Esophagus muscularis mucosa (tissue), 4 donors: ENCODE data around the gene DLK1. TPM values are rescaled to one million over a fixed set of nuclear protein-coding genes. Genes with fewer than 3 reads are reported as not detected.

ENCODE experiments used
- DNase-seq: peaks from one replicate; pipeline ENCODE4 v3.0.0-alpha.2; 2017; ENCODE audit errors: extremely low spot score
- H3K27ac ChIP-seq, 4 donors: fragments of 200-600 bp; sonication (generic); replicated peaks in 1 of 4; 1 replicate in 3 of 4; 2 replicates in 1 of 4; pipeline ENCODE4 v1.5.1; 2016 to 2019; ENCODE audit warnings: mild to moderate bottlenecking in 1 of 4
- H3K27me3 ChIP-seq, 4 donors: fragments of 200-600 bp; sonication (generic); one replicate each; pipeline versions ENCODE4 v1.5.1 to v1.6.0; 2016 to 2019
- H3K36me3 ChIP-seq, 4 donors: fragments of 200-600 bp; sonication (generic); one replicate each; pipeline ENCODE4 v1.5.1; 2016 to 2019
- H3K4me1 ChIP-seq, 4 donors: fragments of 200-600 bp; sonication (generic); one replicate each; pipeline ENCODE4 v1.5.1; 2016 to 2019
- H3K4me3 ChIP-seq, 4 donors: fragments of 200-600 bp; sonication (generic); 1 replicate in 2 of 4; 2 replicates in 2 of 4; pipeline ENCODE4 v1.5.1; 2016 to 2019; ENCODE audit warnings: mild to moderate bottlenecking in 4 of 4, moderate library complexity in 1 of 4
- H3K9me3 ChIP-seq, 4 donors: fragments of 200-600 bp; sonication (generic); 1 replicate in 3 of 4; 2 replicates in 1 of 4; pipeline ENCODE4 v1.5.1; 2016 to 2019
- EP300 ChIP-seq: sonication (generic); formaldehyde crosslinking; IDR thresholded peaks from one replicate; pipeline ENCODE4 v1.6.1; 2017; ENCODE audit warnings: antibody characterized with exemption
- POLR2A ChIP-seq: fragments of 450-650 bp; IDR thresholded peaks from one replicate; pipeline ENCODE4 v1.6.1; 2017; ENCODE audit warnings: antibody characterized with exemption, moderate library complexity, mild to moderate bottlenecking, low read depth
- POLR2AphosphoS5 ChIP-seq, 2 donors: sonication (generic); formaldehyde crosslinking; IDR thresholded peaks; one replicate each; pipeline ENCODE4 v1.6.1; 2017; ENCODE audit warnings: antibody characterized with exemption in 2 of 2
- WGBS: methylation state at CpG from one replicate; pipeline ENCODE4 v1.1.5; 2018; 5-methylcytosine and 5-hydroxymethylcytosine counted together
- intact Hi-C: fragments of 100-400 bp; cut with DNase I; formaldehyde crosslinking; loops from one replicate; pipeline ENCODE4 v1.15.1; 2023
- total RNA-seq, 4 donors: library from RNA; depleted of rRNA; stranded (reverse); fragments of >200 nt; gene quantifications; one replicate each; pipeline versions ENCODE4 v1.1.0 to v1.2.1, GENCODE V29; 2016
- TF ChIP-seq, protein P1 (sequence below), 3 experiments: fragments of 200-600 bp in 2 of 3; fragments of 450-650 bp in 1 of 3; sonication (generic) in 2 of 3; IDR thresholded peaks; one replicate each; pipeline ENCODE4 v1.5.1; 2017 to 2019; ENCODE audit warnings: antibody characterized with exemption in 3 of 3, mild to moderate bottlenecking in 2 of 3, moderate library complexity in 1 of 3

The DLK1 gene
- total RNA-seq, 4 donors from 2014 or later, result 0.33 TPM; not detected in 3

DNA sequence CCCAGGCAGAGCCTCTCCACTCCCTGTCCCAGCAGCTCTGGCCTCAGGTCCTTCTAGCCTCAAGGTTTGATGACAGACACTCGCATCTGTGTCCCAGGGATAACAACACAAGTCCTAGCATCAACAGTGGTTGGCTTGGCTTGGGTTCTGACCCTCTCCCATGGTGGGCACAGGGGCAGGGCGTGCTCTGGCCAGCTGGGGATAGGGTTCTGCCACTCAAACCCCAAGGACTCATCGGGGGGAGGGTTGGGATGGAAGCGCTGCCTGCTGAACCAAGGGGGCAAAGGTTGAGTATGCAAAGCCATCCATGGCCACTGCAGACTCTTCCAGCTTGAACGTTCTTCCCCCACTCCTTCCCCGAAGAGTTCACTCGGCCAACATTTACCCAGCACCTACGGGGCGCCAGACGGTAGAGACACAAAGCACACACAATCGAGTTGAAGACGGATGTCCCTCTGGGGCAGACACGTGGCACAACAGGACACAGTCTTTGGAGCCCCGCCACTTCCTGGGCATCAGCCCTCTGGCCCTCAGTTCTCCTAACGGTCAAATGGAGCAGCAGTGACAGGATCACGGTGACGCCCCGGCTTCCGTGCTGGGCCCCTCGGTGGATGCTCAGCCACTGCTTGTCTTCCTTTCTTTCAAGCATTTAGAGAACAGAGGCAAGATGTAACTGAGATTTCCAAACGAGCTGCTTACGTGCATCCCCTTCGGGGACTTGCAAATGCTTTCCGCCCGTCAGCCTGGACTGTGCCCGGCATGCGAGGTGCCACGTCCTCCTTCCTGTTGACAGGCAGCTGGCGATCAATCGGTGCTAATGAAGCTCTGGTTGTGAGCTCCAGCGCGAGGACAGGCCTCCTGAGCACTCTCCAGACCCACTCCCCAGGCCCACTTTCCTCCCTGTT, 42.6 kb downstream of the DLK1 start:
- WGBS, result 77% methylated on average over 32 of the region's 32 CpGs
- Histone ChIP-seq H3K27me3 (peaks cover 0 to 45% (median 0%) of the 10 kb centered on the region in 4 donors), H3K36me3 (no peaks in the 10 kb centered on the region)

DNA sequence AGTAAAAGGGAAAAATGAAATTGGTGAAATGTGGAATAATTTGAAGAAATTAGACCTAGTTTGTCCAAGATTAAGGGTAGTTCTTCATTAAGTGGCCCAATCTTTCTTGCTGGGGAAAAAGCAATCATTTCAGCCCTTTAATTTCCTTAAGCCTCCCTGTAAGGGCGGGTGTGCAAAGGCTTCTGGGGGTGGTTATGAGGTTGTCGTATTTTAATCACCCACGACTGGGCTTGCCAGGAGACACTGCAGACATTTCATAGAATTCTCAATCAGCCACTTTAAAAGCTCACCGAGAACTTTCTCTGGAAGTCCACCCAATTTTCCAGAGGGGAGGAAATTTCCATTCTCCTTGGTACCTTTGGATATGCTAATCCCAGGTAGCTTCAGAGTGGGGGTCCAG, 43.4 kb downstream of the DLK1 start:
- Histone ChIP-seq H3K27me3 (peaks cover 0 to 40% (median 0%) of the 10 kb centered on the region in 4 donors), H3K27ac (no peak overlapping the region), H3K36me3 (no peaks in the 10 kb centered on the region), H3K9me3 (peaks cover 0 to 19% (median 8%) of the 10 kb centered on the region in 4 donors), H3K4me1 (no peaks in the 10 kb centered on the region), H3K4me3 (no peak overlapping the region)
- DNase-seq, result no peak
- WGBS, result 89% methylated on average over 4 of the region's 4 CpGs
- TF ChIP-seq POLR2AphosphoS5 (IDR thresholded peaks at IDR 0.05), result no peak
- intact Hi-C loops, result no loop called here

More for the DNA sequence above, 42.6 kb downstream of the DLK1 start:
- intact Hi-C loops, result no loop called here
- peaks cover 0 to 19% (median 8%) of the 10 kb centered on the region in 4 donors for H3K9me3 ChIP-seq
- no peak for DNase-seq
- no peaks in the 10 kb centered on the region for H3K4me1 ChIP-seq
- no peak for TF ChIP-seq POLR2AphosphoS5 (IDR thresholded peaks at IDR 0.05)
- TF ChIP-seq, protein P1, sequence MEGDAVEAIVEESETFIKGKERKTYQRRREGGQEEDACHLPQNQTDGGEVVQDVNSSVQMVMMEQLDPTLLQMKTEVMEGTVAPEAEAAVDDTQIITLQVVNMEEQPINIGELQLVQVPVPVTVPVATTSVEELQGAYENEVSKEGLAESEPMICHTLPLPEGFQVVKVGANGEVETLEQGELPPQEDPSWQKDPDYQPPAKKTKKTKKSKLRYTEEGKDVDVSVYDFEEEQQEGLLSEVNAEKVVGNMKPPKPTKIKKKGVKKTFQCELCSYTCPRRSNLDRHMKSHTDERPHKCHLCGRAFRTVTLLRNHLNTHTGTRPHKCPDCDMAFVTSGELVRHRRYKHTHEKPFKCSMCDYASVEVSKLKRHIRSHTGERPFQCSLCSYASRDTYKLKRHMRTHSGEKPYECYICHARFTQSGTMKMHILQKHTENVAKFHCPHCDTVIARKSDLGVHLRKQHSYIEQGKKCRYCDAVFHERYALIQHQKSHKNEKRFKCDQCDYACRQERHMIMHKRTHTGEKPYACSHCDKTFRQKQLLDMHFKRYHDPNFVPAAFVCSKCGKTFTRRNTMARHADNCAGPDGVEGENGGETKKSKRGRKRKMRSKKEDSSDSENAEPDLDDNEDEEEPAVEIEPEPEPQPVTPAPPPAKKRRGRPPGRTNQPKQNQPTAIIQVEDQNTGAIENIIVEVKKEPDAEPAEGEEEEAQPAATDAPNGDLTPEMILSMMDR (IDR thresholded peaks at IDR 0.05), result no peak
- no peak for TF ChIP-seq POLR2A
- TF ChIP-seq EP300, result no peak
- H3K4me3 ChIP-seq, result no peak overlapping the region
- no peak overlapping the region for H3K27ac ChIP-seq

DNA sequence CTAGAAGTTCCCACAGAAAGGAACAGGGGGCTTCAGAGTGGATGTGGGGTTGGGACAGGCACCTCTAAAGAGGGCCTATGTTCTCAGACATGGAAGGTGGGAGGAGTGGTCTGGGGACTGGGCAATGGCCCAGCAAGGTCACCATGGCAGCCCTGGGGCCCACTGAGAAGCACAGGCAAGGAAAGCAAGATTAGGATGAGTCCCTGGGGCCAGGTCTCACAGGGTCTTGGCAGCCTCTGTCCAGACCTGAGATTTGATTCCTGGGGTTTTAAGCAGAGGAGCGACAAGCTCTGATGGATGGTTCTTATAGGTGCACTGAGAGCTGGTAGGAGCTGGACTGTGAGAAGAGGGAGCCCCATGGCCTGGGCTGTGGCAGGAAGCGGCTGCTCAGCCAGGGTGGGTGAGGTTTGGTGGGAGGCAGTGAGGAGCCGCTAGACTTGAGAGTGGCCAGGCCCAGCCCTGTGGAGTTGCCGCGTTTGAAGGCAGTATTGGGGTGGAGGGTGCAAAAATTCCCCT, 44.0 kb downstream of the DLK1 start:
- no peaks in the 10 kb centered on the region for H3K4me1 ChIP-seq
- H3K4me3 ChIP-seq, result no peak overlapping the region
- peaks cover 0 to 19% (median 8%) of the 10 kb centered on the region in 4 donors for H3K9me3 ChIP-seq
- 95% methylated on average over 5 of the region's 5 CpGs for WGBS
- no peak for TF ChIP-seq EP300
- no peak for TF ChIP-seq POLR2A
- TF ChIP-seq POLR2AphosphoS5 (IDR thresholded peaks at IDR 0.05), result no peak
- TF ChIP-seq, protein P1 (IDR thresholded peaks at IDR 0.05), result no peak
- H3K27ac ChIP-seq, result no peak overlapping the region
- H3K36me3 ChIP-seq, result no peaks in the 10 kb centered on the region
- peaks cover 0 to 37% (median 0%) of the 10 kb centered on the region in 4 donors for H3K27me3 ChIP-seq
- DNase-seq, result no peak
- intact Hi-C loops, result no loop called here

DNA sequence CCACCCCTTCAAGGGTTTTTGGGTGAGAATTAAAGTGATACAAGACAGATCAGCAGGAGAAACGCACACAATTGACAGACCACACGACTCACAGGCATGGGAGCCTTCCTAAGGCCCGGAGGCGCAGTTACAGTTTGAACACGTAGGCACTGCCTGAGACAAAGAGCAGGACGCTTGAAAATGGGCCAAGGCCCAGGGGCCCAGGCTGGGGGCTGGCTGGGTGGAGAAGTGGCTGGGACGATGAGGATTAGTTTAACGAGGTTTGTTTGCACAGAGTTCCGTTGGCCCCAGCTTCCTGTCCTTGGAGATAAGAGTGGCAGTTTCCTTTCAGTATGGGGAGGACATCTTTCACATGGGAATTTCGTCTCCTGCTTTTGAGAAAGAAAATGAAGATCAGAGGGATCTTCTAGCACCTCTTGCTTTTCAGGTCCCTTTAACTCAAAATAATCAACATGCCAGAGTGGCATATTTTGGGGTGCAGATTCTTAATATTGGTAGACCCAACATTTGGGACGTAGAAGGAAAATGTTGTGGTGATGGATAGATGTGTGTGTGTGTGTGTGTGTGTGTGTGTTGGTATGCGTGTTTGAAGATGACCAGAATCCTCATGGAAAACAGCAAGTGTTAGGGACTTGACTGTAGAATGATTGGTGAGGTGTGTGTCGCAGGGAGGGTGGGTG, 44.6 kb downstream of the DLK1 start:
- DNase-seq, result no peak
- Histone ChIP-seq H3K27me3 (peaks cover 0 to 32% (median 0%) of the 10 kb centered on the region in 4 donors), H3K4me1 (no peaks in the 10 kb centered on the region), H3K27ac (no peak overlapping the region), H3K4me3 (no peak overlapping the region), H3K36me3 (no peaks in the 10 kb centered on the region), H3K9me3 (peaks cover 0 to 19% (median 8%) of the 10 kb centered on the region in 4 donors)
- intact Hi-C loops, result no loop called here
- no peak for TF ChIP-seq POLR2AphosphoS5 (IDR thresholded peaks at IDR 0.05)
- no peak for TF ChIP-seq POLR2A
- TF ChIP-seq EP300, result no peak
- TF ChIP-seq, protein P1 (IDR thresholded peaks at IDR 0.05), result no peak
- 74% methylated on average over 13 of the region's 13 CpGs for WGBS
